Lower leg skin (tissue), 3 donors: ENCODE data around the gene MAPT.

ENCODE experiments used
- CTCF ChIP-seq, 3 donors: fragments of 450-650 bp; IDR thresholded peaks; one replicate each; pipeline ENCODE4 v1.5.1; 2016; ENCODE audit warnings: antibody characterized with exemption in 3 of 3, mild to moderate bottlenecking in 3 of 3, moderate library complexity in 2 of 3
- POLR2A ChIP-seq, 2 donors: fragments of 450-650 bp; IDR thresholded peaks; one replicate each; pipeline ENCODE4 v1.6.1; 2016 to 2017; ENCODE audit warnings: antibody characterized with exemption in 2 of 2, mild to moderate bottlenecking in 1 of 2, moderate library complexity in 1 of 2

DNA sequence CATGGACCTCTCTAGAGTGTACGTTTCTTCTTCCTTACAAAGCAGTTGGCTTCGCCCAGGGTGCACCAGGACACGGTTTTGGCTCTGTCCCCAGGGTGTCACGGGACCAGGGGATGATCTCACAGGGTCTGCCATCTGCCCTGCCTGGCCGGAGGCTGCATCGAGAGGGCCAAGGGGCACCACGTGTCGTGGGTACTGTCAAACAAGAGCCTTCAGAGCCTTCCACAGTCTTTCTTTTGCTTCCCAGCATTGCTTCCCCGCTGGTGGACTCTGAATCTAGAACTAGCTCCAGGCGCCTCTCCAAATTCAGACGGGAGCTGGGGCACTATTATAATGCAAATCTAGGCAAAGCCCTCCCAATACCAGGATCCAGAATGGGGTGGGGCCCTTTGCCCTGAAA is 47.9 kb downstream of the MAPT start:
- TF ChIP-seq CTCF (IDR thresholded peaks at IDR 0.05) (no peak), POLR2A (IDR thresholded peaks at IDR 0.05) (no peak)
